IMR-90 (cell line): ENCODE data around the gene ZMAT5. TPM values are rescaled to one million over a fixed set of nuclear protein-coding genes. Genes with fewer than 3 reads are reported as not detected.

Experiments
- ATAC-seq: fragments of 200-7000 bp; cut with Tn5 transposase; 2 replicates; pipeline ENCODE4 v1.9.1; 2020; ENCODE audit warnings: low read depth, mild to moderate bottlenecking, moderate library complexity
- BruUV-seq: library from RNA; stranded (reverse); fragments of 400-500 nt; replicated peaks from 2 replicates; lab custom pipeline; 2021; lab: Mats Ljungman, UMichigan
- CTCF ChIA-PET: fragments of 300-600 bp; formaldehyde crosslinking; extraction: SDS; loops from one replicate; lab custom pipeline; 2021; ENCODE audit warnings: antibody characterized with exemption; lab: Yijun Ruan, JAX
- POLR2A ChIA-PET: fragments of 300-600 bp; sonication (Branson Sonifier 250); formaldehyde crosslinking; loops from one replicate; lab custom pipeline; 2022; ENCODE audit warnings: antibody characterized with exemption; ENCODE audit not compliant: unreplicated experiment; lab: Charles Lee
- DNase-seq: peaks from one replicate; pipeline ENCODE4 v3.0.0; 2013
- H2AFZ ChIP-seq: replicated peaks from 2 replicates; pipeline ENCODE3; 2013; ENCODE audit warnings: low read length, mild to moderate bottlenecking; ENCODE audit not compliant: poor library complexity
- H2AK5ac ChIP-seq: 2 replicates; pipeline ENCODE4 v1.6.1; 2013; ENCODE audit warnings: low read depth, low read length, inconsistent platforms
- H2AK9ac ChIP-seq: replicated peaks from 2 replicates; pipeline ENCODE3; 2013; ENCODE audit warnings: mild to moderate bottlenecking, low read depth, low read length, moderate library complexity; ENCODE audit not compliant: poor library complexity
- H2BK120ac ChIP-seq: 2 replicates; pipeline ENCODE4 v1.6.1; 2013; ENCODE audit warnings: low read depth, low read length, inconsistent platforms
- H2BK15ac ChIP-seq: 3 replicates; pipeline ENCODE4 v1.6.1; 2013; ENCODE audit warnings: low read depth, low read length, inconsistent platforms
- H2BK20ac ChIP-seq: 2 replicates; pipeline ENCODE4 v1.6.1; 2013; ENCODE audit warnings: low read depth, mild to moderate bottlenecking, inconsistent platforms, low read length, moderate library complexity
- H2BK5ac ChIP-seq: 2 replicates; pipeline ENCODE4 v1.6.1; 2013; ENCODE audit warnings: mild to moderate bottlenecking, low read depth, low read length, inconsistent platforms; ENCODE audit not compliant: poor library complexity, severe bottlenecking
- H3K14ac ChIP-seq: replicated peaks from 2 replicates; pipeline ENCODE4 v1.6.1; 2013; ENCODE audit warnings: low read depth, low read length, inconsistent platforms
- H3K18ac ChIP-seq: 2 replicates; pipeline ENCODE4 v1.6.1; 2013; ENCODE audit warnings: low read depth, low read length, control low read depth
- H3K23ac ChIP-seq: 2 replicates; pipeline ENCODE4 v1.6.1; 2013; ENCODE audit warnings: low read depth, low read length, inconsistent platforms
- H3K27ac ChIP-seq: 2 replicates; pipeline ENCODE4 v1.5.1; 2013; ENCODE audit warnings: mild to moderate bottlenecking, control low read depth, low read length; ENCODE audit not compliant: insufficient read depth
- H3K27me3 ChIP-seq: 2 replicates; pipeline ENCODE4 v1.6.1; 2013; ENCODE audit warnings: low read length; ENCODE audit not compliant: control insufficient read depth, insufficient read depth
- H3K36me3 ChIP-seq: 2 replicates; pipeline ENCODE4 v1.6.1; 2013; ENCODE audit warnings: low read length, mixed read lengths; ENCODE audit not compliant: control insufficient read depth, insufficient read depth
- H3K4ac ChIP-seq: 2 replicates; pipeline ENCODE4 v1.6.1; 2013; ENCODE audit warnings: low read depth, low read length, inconsistent platforms
- H3K4me1 ChIP-seq: 2 replicates; pipeline ENCODE4 v1.6.1; 2013; ENCODE audit warnings: low read length, mixed read lengths; ENCODE audit not compliant: control insufficient read depth, insufficient read depth
- H3K4me2 ChIP-seq: 2 replicates; pipeline ENCODE4 v1.6.1; 2013; ENCODE audit warnings: low read depth, mild to moderate bottlenecking, control low read depth, low read length, moderate library complexity
- H3K4me3 ChIP-seq: 2 replicates; pipeline ENCODE4 v1.5.1; 2013; ENCODE audit warnings: low read depth, mild to moderate bottlenecking, control low read depth, low read length, moderate library complexity; ENCODE audit not compliant: insufficient read depth
- H3K56ac ChIP-seq: 2 replicates; pipeline ENCODE4 v1.6.1; 2013; ENCODE audit warnings: low read length, inconsistent platforms; ENCODE audit not compliant: insufficient read depth; ENCODE audit errors: extremely low read depth
- H3K79me1 ChIP-seq, 2 experiments: 2 replicates each; pipeline ENCODE4 v1.6.1; 2013; ENCODE audit warnings: low read length in 2 of 2, inconsistent platforms in 1 of 2, low read depth in 1 of 2
- H3K9ac ChIP-seq: 2 replicates; pipeline ENCODE4 v1.6.1; 2013; ENCODE audit warnings: low read depth, low read length, control low read depth
- H3K9me1 ChIP-seq: 2 replicates; pipeline ENCODE4 v1.6.1; 2013; ENCODE audit warnings: low read length, inconsistent platforms; ENCODE audit not compliant: insufficient read depth
- H3K9me3 ChIP-seq: 2 replicates; pipeline ENCODE4 v1.6.1; 2013; ENCODE audit warnings: low read length; ENCODE audit not compliant: control insufficient read depth, insufficient read depth
- H4K20me1 ChIP-seq: 2 replicates; pipeline ENCODE4 v1.6.1; 2013; ENCODE audit warnings: low read length, inconsistent platforms; ENCODE audit not compliant: insufficient read depth
- H4K5ac ChIP-seq: 2 replicates; pipeline ENCODE4 v1.6.1; 2013; ENCODE audit warnings: mild to moderate bottlenecking, low read depth, low read length, control low read depth
- H4K8ac ChIP-seq, 2 experiments: 2 replicates each; pipeline ENCODE4 v1.6.1; 2013; ENCODE audit warnings: low read depth in 2 of 2, low read length in 2 of 2, control low read depth in 1 of 2, inconsistent platforms in 1 of 2
- H4K91ac ChIP-seq: 2 replicates; pipeline ENCODE4 v1.6.1; 2013; ENCODE audit warnings: low read depth, low read length, inconsistent platforms; ENCODE audit not compliant: insufficient read depth
- BHLHE40 ChIP-seq: fragments of 150-350 bp; IDR thresholded peaks from 2 replicates; pipeline ENCODE4 v1.6.1; 2016; ENCODE audit warnings: mild to moderate bottlenecking, low read depth, low read length
- CEBPB ChIP-seq: IDR thresholded peaks from 2 replicates; pipeline ENCODE4 v1.6.1; 2012; ENCODE audit warnings: low read depth, low read length, improper control_type of control experiment
- CHD1 ChIP-seq: IDR thresholded peaks from 2 replicates; pipeline ENCODE4 v1.6.1; 2012; ENCODE audit warnings: low read depth, low read length, improper control_type of control experiment
- FOS ChIP-seq: fragments of 150-350 bp; IDR thresholded peaks from 2 replicates; pipeline ENCODE4 v1.6.1; 2016; ENCODE audit warnings: low read depth, low read length
- MAFK ChIP-seq: IDR thresholded peaks from 2 replicates; pipeline ENCODE4 v1.6.1; 2012; ENCODE audit warnings: low read depth, low read length, improper control_type of control experiment
- MAZ ChIP-seq: IDR thresholded peaks from 2 replicates; pipeline ENCODE4 v1.6.1; 2012; ENCODE audit warnings: low read depth, mild to moderate bottlenecking, low read length, improper control_type of control experiment, moderate library complexity, borderline replicate concordance
- MXI1 ChIP-seq: IDR thresholded peaks from 2 replicates; pipeline ENCODE4 v1.6.1; 2012; ENCODE audit warnings: low read depth, mild to moderate bottlenecking, low read length, moderate library complexity, borderline replicate concordance
- POLR2A ChIP-seq: IDR thresholded peaks from 2 replicates; pipeline ENCODE4 v1.6.1; 2012; ENCODE audit warnings: mild to moderate bottlenecking, low read depth, low read length
- RAD21 ChIP-seq: IDR thresholded peaks from 2 replicates; pipeline ENCODE4 v1.6.1; 2012; ENCODE audit warnings: low read length, improper control_type of control experiment
- RCOR1 ChIP-seq: IDR thresholded peaks from 2 replicates; pipeline ENCODE4 v1.6.1; 2012; ENCODE audit warnings: mild to moderate bottlenecking, low read length, improper control_type of control experiment; ENCODE audit not compliant: insufficient replicate concordance
- RFX5 ChIP-seq: IDR thresholded peaks from 2 replicates; pipeline ENCODE4 v1.8.0; 2012; ENCODE audit warnings: low read depth, mild to moderate bottlenecking, low read length, moderate library complexity
- SMC3 ChIP-seq: fragments of 150-350 bp; IDR thresholded peaks from 2 replicates; pipeline ENCODE4 v1.6.1; 2016; ENCODE audit warnings: low read depth, mild to moderate bottlenecking, antibody characterized with exemption, low read length, moderate library complexity
- WGBS, 2 experiments: methylation state at CpG; one replicate each; pipeline versions ENCODE4 v1.1.5 to v1.1.7; 2013; ENCODE audit warnings: missing lambda C conversion rate in 2 of 2; ENCODE audit not compliant: insufficient read length in 1 of 2; ENCODE audit errors: extremely low coverage in 2 of 2; 5-methylcytosine and 5-hydroxymethylcytosine counted together
- dilution Hi-C: fragments of 300-500 bp; cut with HindIII; formaldehyde crosslinking; loops from one replicate; pipeline ENCODE4 v1.14.3; 2018; ENCODE audit warnings: low sequenced_read_pairs; ENCODE audit not compliant: unreplicated experiment
- in situ Hi-C: fragments of 300-500 bp; cut with MboI; formaldehyde crosslinking; loops from 3 replicates; pipeline ENCODE4 v1.14.3; 2019; ENCODE audit warnings: low sequenced_read_pairs, inconsistent platforms, mixed read lengths
- intact Hi-C: fragments of 100-400 bp; cut with micrococcal nuclease; formaldehyde crosslinking; loops from 2 replicates; pipeline ENCODE4 v1.10.0; 2022
- polyA plus RNA-seq, 3 experiments: library from polyadenylated mRNA; depleted of rRNA; stranded (reverse); fragments of >200 nt; gene quantifications; 2 replicates each; pipeline ENCODE4 v1.2.3, GENCODE V29; 2012; ENCODE audit warnings: low replicate concordance in 1 of 3
- total RNA-seq: library from RNA; depleted of rRNA; stranded (reverse); fragments of >200 nt; gene quantifications from 2 replicates; pipeline ENCODE4 v1.2.3, GENCODE V29; 2012
- TF ChIP-seq, protein P1 (sequence below): fragments of 150-350 bp; IDR thresholded peaks from 2 replicates; pipeline ENCODE4 v1.6.1; 2017; ENCODE audit warnings: mild to moderate bottlenecking, antibody characterized with exemption, low read length, low read depth
- TF ChIP-seq, protein P2 (sequence below): conservative IDR thresholded peaks from 2 replicates; pipeline ENCODE4 v1.5.1; 2012; ENCODE audit warnings: mild to moderate bottlenecking, low read depth, low read length, improper control_type of control experiment

ZMAT5 gene
- total and polyA plus RNA-seq, 2 of the 4 experiments (the other 2 are of a cell fraction) = 21.7 to 31.8 TPM

DNA sequence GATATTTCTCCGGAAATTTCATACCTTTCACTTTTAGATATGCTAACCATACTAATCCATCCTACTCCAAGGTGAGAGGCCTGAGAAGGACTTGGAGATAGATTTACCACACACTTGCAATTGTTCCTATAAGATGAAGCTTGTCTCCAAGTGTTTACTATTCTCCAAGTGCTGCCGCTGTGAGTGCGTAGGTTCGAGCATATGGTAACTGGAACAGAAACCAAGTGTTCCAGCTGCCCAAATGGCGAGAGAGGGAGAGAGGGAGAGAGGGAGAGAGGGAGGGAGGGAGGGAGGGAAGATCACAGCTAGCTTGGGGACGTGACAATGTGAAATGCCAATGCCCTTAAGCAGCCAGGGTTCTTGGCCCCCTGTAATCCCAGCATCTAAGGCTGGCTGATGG is 49.7 kb upstream of the ZMAT5 start:
- dilution Hi-C loops = no loop called here

More for the DNA sequence above, 49.7 kb upstream of the ZMAT5 start:
- no peak overlapping the region for H2AK5ac ChIP-seq
- H3K9me3 ChIP-seq = no peaks in the 10 kb centered on the region
- H3K9ac ChIP-seq = no peak overlapping the region
- H3K27me3 ChIP-seq = no peaks in the 10 kb centered on the region
- no peak overlapping the region for H4K91ac ChIP-seq
- H4K8ac ChIP-seq = no peak overlapping the region
- intact Hi-C loops = no loop called here
- H3K36me3 ChIP-seq = peaks cover 47% of the 10 kb centered on the region
- CTCF ChIA-PET = no interaction called here
- no peak overlapping the region for H3K23ac ChIP-seq
- peaks cover 7% of the 10 kb centered on the region; the same call in 1 of the 2 replicates for H4K20me1 ChIP-seq
- no TSS peak for BruUV-seq
- peaks cover 1% of the 10 kb centered on the region; the same call in 1 of the 2 replicates for H3K4me1 ChIP-seq
- H3K56ac ChIP-seq = no peak overlapping the region
- H3K4ac ChIP-seq = no peak overlapping the region
- no peak overlapping the region for H2AFZ ChIP-seq
- no peak overlapping the region for H3K4me3 ChIP-seq
- H2BK5ac ChIP-seq = no peak overlapping the region
- no peak overlapping the region for H3K27ac ChIP-seq
- H3K4me2 ChIP-seq = no peak overlapping the region
- POLR2A ChIA-PET = no interaction called here
- no peak overlapping the region for H4K5ac ChIP-seq
- DNase-seq (no peak), ATAC-seq (no peak)
- H3K79me1 ChIP-seq = no peaks in the 10 kb centered on the region
- peaks cover 2% of the 10 kb centered on the region; the same call in 1 of the 2 replicates for H3K9me1 ChIP-seq
- H3K14ac ChIP-seq = no peak overlapping the region
- no peak overlapping the region for H2BK120ac ChIP-seq
- no peak for TF ChIP-seq RFX5
- TF ChIP-seq SMC3 = no peak
- TF ChIP-seq RAD21 = no peak
- no peak for TF ChIP-seq MAFK
- no peak for TF ChIP-seq MAZ
- TF ChIP-seq RCOR1 = no peak
- TF ChIP-seq BHLHE40 = no peak
- TF ChIP-seq, protein P1, sequence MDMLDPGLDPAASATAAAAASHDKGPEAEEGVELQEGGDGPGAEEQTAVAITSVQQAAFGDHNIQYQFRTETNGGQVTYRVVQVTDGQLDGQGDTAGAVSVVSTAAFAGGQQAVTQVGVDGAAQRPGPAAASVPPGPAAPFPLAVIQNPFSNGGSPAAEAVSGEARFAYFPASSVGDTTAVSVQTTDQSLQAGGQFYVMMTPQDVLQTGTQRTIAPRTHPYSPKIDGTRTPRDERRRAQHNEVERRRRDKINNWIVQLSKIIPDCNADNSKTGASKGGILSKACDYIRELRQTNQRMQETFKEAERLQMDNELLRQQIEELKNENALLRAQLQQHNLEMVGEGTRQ = no peak
- TF ChIP-seq FOS = no peak
- no peak for TF ChIP-seq POLR2A
- no peak for TF ChIP-seq MXI1
- TF ChIP-seq CHD1 = no peak
- TF ChIP-seq CEBPB = no peak
- TF ChIP-seq, protein P2, sequence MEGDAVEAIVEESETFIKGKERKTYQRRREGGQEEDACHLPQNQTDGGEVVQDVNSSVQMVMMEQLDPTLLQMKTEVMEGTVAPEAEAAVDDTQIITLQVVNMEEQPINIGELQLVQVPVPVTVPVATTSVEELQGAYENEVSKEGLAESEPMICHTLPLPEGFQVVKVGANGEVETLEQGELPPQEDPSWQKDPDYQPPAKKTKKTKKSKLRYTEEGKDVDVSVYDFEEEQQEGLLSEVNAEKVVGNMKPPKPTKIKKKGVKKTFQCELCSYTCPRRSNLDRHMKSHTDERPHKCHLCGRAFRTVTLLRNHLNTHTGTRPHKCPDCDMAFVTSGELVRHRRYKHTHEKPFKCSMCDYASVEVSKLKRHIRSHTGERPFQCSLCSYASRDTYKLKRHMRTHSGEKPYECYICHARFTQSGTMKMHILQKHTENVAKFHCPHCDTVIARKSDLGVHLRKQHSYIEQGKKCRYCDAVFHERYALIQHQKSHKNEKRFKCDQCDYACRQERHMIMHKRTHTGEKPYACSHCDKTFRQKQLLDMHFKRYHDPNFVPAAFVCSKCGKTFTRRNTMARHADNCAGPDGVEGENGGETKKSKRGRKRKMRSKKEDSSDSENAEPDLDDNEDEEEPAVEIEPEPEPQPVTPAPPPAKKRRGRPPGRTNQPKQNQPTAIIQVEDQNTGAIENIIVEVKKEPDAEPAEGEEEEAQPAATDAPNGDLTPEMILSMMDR = no peak
- in situ Hi-C loops = no loop called here
- 93% methylated on average over 3 of the region's 6 CpGs; no CpG with 5 or more reads in 1 of the 2 experiments for WGBS, 2 experiments
- H2BK20ac ChIP-seq = no peak overlapping the region
- no peak overlapping the region for H2AK9ac ChIP-seq
- H3K18ac ChIP-seq = no peak overlapping the region
- H2BK15ac ChIP-seq = no peak overlapping the region
